ENCODE measurements around the gene AGBL3.

The AGBL3 gene

DNA sequence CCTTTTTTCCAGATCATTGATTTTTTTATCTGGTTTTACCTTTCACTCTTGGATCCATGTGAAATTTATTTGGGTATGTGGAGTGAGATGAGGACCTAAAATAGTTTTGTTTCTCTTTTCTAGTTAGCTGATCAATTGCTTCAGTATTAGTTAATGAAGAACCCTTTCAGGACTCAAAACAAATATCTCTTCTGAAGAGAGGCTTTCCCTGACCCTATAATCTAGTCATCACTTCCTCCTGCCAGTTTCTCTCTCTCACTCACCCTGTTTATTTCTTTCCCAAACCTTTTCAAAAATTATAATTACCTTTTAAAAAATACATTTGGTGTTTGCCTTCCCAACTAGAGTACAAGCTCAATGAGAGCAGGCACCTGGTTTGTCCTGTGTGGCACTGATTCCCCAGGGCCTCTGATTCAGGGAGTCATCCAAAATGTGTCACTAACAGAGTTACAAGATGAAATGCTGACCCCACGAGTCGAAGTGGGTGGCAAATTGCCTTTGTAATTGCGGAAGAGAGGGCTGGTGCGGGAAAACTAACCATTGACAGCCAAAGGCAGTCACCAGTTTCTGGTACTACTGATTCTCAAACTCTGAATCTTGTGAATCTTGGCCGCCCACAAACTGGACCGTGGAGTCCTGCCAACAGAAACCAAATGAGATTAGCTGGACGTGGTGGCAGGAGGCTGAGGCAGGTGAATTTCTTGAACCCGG lies 163.9 kb downstream of the AGBL3 start:
- no peak for DNase-seq (ENCODE audit: low read depth in 1 of 2, low spot score in 1 of 2)
- TF ChIP-seq JUND (IDR thresholded peaks at IDR 0.05; ENCODE audit: low read depth) = no peak
- in situ Hi-C loops (cut with HindIII; ENCODE audit: low pct_unique_long_range_greater_than_20kb, low sequenced_read_pairs) = no loop called here

DNA sequence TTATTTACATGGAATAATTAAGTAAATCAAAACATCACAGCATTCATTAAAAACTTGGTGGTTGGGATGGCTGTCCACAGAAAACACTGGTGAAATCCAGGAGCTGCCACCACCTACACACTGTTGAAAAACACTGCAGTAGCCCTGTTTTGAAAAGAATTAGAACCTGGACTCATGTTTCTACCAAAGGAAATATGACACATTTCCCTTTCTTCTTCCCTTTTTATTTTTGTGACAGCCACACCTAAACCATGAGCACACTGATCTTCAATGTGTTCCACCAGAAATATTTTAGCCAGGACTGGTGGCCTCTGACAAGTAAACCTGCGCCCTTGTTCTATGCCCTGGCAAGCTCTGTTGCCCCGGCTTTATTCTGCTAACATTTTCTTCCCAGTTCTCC lies 164.8 kb downstream of the AGBL3 start:
- in situ Hi-C loops (cut with HindIII; ENCODE audit: low pct_unique_long_range_greater_than_20kb, low sequenced_read_pairs) = no loop called here
- no peak for DNase-seq (ENCODE audit: low read depth in 1 of 2, low spot score in 1 of 2)
- TF ChIP-seq JUND (IDR thresholded peaks at IDR 0.05; ENCODE audit: low read depth) = no peak

DNA sequence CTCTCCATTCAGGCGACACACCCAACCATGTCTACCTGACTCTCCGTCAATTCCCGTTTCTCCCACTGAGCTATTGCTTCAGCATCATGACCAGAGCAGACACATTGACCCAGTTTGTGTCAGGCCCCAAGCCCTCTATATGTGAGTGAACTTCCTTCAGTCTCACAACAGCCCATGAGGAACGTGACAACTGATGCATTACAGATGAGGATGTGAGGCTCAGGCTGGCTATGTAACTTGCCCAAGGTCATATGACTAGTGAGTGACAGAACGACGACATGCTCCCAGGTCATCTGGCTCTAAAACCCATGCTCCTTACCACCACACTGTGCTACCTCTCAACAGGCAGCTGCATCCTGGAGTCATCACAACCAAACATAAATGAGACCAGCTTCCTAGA lies 165.2 kb downstream of the AGBL3 start:
- in situ Hi-C loops (cut with HindIII; ENCODE audit: low pct_unique_long_range_greater_than_20kb, low sequenced_read_pairs) = no loop called here
- no peak for TF ChIP-seq JUND (IDR thresholded peaks at IDR 0.05; ENCODE audit: low read depth)
- no peak for DNase-seq (ENCODE audit: low read depth in 1 of 2, low spot score in 1 of 2)

DNA sequence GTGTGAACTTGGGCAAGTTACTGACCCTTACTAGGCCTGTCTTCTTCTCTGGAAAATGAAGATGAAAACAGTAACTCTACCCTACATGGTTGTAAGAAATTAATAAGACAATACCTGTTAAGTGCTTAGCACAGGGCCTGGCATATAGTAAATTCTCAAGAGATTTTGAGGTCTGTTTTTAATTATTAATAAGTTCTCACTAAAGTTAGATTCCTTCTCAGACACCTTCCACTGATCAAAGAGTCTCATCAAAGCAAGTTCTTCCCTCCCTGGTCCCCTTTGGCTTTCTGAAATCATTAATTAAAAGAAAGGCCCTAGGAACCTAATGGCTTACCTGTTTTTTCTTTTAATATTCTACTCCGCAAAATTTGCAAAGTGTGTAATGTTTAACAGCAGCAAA lies 166.1 kb downstream of the AGBL3 start:
- in situ Hi-C loops (cut with HindIII; ENCODE audit: low pct_unique_long_range_greater_than_20kb, low sequenced_read_pairs) = no loop called here
- DNase-seq (ENCODE audit: low read depth in 1 of 2, low spot score in 1 of 2) = no peak
- no peak for TF ChIP-seq JUND (IDR thresholded peaks at IDR 0.05; ENCODE audit: low read depth)

DNA sequence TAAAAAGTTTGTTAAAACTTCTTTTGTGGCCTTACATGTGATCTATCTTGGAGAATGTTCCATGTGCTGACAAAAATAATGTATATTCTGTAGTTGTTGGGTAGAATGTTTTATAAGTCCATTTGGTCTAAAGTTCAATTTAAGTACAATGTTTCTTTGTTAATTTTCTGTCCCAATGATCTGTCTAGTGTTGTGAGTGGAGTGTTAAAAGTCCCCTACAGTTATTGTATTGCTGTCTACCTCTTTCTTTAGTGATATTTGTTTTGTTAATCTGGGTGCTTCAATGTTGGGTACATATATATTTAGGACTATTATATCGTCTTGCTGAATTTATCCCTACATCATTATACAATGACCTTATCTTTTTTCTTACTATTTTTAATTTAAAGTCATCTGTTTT lies 168.4 kb downstream of the AGBL3 start:
- no peak for DNase-seq (ENCODE audit: low read depth in 1 of 2, low spot score in 1 of 2)
- TF ChIP-seq JUND (IDR thresholded peaks at IDR 0.05; ENCODE audit: low read depth) = no peak
- in situ Hi-C loops (cut with HindIII; ENCODE audit: low pct_unique_long_range_greater_than_20kb, low sequenced_read_pairs) = no loop called here

DNA sequence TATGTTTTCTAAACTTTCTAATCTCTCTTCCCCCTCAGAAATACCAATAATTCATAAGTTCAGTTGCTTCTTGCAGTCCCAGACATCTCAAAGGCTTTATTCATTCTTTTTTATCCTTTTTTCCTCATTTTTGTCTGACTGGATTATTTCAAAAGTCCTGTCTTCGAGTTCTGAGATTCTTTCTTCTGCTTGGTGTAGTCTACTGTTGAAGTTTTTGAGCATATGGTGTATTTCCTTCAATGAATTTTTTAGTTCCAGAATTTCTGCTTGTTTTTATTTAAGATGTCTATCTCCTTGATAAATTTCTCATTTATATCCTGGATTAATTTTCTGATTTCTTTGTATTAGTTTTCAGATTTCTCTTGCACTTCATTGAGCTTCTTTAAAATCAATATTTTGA lies 170.0 kb downstream of the AGBL3 start:
- in situ Hi-C loops (cut with HindIII; ENCODE audit: low pct_unique_long_range_greater_than_20kb, low sequenced_read_pairs) = no loop called here
- no peak for TF ChIP-seq JUND (IDR thresholded peaks at IDR 0.05; ENCODE audit: low read depth)
- no peak for DNase-seq (ENCODE audit: low read depth in 1 of 2, low spot score in 1 of 2)

DNA sequence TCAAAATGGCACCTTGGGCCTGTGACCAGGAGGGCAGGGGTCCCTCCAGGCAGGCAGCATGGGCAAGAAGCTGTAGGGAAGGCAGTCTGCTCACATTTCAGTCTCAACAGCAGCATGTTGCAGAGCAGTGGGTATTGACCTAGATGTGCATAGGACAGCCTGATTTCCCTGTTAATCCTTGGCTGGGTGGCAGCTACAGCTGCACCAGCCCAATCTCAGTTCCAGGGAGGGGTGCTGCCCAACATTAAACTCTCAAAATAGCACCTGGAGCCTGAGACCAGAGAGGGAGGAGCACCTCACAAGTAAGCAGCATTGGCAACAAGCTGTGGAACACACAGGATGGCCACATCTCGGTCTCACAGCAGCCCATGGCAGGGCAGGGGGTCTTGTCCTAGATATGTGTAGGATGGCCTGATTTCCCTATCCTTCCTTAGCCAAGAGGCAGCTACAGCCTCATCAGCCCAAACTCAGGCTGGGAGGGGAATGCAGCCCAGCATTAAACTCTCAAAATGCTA lies 171.9 kb downstream of the AGBL3 start:
- no peak for TF ChIP-seq JUND (IDR thresholded peaks at IDR 0.05; ENCODE audit: low read depth)
- in situ Hi-C loops (cut with HindIII; ENCODE audit: low pct_unique_long_range_greater_than_20kb, low sequenced_read_pairs) = no loop called here
- DNase-seq (ENCODE audit: low read depth in 1 of 2, low spot score in 1 of 2) = no peak

DNA sequence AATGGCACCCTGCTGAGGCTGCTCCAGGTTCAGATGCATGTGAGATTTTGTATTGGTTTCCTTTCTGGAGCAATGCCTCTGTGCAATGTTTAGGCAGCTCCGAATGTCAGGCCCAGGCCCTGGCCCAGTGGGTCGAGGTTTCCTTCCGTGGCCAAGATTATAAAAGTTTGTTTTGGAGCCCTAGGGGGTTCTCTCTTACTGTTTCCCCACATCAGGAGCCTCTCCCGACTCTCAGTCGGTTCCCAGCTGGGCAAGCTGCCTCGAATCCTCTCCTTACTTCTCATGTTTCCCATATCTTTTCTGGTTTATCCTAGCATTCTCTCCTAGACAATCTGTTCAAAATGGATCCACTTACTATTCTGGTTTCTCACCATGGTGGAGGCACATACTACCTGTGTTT lies 172.6 kb downstream of the AGBL3 start:
- in situ Hi-C loops (cut with HindIII; ENCODE audit: low pct_unique_long_range_greater_than_20kb, low sequenced_read_pairs) = no loop called here
- TF ChIP-seq JUND (IDR thresholded peaks at IDR 0.05; ENCODE audit: low read depth) = no peak

DNA sequence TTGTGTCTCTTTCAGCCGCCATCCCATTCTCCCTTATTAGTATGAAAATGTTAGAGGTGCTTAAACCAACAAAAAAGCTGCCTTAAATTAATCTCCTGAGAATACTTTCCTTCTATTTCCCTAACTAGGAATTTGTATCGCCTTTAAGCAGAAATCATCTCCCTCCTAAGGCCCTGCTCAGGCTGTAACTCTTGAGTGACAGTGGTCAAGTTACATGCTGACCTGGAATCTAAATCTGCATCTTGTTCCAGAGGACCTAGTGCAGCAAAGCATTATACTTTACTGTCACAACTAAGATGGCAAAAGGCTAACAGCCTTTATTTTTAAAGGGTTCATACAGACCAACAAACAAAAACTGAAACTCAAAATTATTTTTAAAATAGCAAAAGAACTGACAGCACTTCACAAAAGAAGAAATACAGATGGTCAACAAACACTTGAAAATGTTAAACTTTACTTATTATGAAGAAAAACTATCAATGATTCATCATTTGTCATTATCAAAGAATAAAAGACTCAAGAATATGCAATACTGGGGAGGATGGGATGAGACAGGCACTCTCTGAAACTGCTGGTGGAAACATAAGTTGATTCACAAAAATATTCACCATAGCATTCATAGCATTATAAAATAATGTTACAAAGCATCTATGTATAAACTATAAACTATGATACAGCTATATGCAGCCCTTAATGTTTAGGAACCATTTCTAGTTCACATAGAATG lies 173.2 kb downstream of the AGBL3 start:
- no peak for TF ChIP-seq JUND (IDR thresholded peaks at IDR 0.05; ENCODE audit: low read depth)
- DNase-seq (ENCODE audit: low read depth in 1 of 2, low spot score in 1 of 2) = no peak
- in situ Hi-C loops (cut with HindIII; ENCODE audit: low pct_unique_long_range_greater_than_20kb, low sequenced_read_pairs) = no loop called here

More for the DNA sequence above, 172.6 kb downstream of the AGBL3 start:
- no peak for DNase-seq (ENCODE audit: low read depth in 1 of 2, low spot score in 1 of 2)

DNA sequence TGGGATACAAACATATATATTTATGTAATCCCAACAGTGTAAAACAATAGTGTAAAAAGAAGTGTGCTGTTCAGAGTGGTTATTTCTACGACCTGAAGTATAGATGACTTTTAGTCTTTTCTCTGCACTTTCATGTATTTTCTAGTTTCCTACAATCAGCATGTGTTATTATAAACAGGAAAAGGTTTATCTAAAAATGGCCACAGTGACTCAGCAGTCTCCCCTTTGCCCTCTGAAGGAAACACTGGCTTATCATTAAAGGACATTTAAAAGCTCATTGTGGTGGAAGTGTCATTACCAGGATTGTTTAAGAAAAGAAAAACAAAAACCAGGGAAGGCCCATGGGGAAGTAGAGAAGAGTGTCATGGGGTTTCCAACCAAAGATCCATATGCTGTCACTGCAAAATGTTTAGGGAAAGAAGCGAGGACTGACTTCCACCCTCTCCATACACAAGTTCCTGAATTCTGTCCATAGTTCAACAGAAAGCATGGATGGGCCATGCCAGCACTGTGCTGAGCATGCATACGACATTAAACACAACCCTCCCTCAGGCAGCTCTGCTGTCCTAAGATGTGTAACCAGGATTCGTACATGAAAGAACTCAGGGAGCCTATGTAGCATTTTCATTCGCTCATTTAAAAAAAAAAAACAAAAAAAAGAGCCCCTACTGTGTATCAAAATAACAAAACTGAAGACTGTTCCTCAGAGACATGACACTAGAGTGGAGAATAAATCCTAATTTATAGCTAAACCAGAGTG lies 174.0 kb downstream of the AGBL3 start:
- DNase-seq (ENCODE audit: low read depth in 1 of 2, low spot score in 1 of 2) = no peak
- in situ Hi-C loops (cut with HindIII; ENCODE audit: low pct_unique_long_range_greater_than_20kb, low sequenced_read_pairs) = no loop called here
- TF ChIP-seq JUND (IDR thresholded peaks at IDR 0.05; ENCODE audit: low read depth) = no peak

DNA sequence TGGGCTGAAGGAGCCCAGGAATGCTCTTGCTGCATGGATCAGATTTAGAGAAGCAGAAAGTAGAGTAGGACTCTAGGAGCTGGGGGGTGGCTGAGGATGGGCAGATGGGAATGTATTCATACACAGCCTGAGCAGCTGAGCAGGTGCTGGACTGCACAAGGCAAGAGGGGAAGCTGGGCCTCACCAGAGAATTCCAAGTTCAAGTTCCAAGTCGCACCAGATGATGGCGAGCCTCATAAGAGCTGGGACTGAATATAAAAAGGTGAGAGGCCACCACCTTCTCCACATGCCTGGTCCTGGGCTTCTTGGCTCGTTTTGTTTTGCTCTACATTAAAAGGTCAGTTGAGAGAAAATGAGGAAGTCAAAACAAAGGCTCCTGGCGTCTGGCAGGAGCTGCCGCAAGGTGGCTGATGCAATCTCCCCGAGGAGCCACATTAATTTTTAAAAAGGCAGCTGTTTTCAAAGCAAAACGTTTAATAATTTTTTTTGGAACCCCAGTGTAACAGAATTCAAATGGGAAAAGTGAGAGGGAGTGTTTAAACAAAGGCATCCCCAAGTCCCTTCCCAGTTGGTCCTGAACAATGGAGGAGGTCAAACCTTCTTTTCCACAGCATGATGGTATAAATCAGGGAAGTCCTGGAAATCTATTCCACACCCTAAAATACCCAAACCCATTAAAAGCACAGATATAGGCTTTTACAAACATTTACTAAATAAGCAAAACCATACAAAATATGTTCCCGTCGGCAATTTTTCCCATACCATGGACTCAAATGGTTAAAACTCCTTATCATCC lies 174.7 kb downstream of the AGBL3 start:
- DNase-seq (ENCODE audit: low read depth in 1 of 2, low spot score in 1 of 2) = no peak
- no peak for TF ChIP-seq JUND (IDR thresholded peaks at IDR 0.05; ENCODE audit: low read depth)
- in situ Hi-C loops (cut with HindIII; ENCODE audit: low pct_unique_long_range_greater_than_20kb, low sequenced_read_pairs) = no loop called here

DNA sequence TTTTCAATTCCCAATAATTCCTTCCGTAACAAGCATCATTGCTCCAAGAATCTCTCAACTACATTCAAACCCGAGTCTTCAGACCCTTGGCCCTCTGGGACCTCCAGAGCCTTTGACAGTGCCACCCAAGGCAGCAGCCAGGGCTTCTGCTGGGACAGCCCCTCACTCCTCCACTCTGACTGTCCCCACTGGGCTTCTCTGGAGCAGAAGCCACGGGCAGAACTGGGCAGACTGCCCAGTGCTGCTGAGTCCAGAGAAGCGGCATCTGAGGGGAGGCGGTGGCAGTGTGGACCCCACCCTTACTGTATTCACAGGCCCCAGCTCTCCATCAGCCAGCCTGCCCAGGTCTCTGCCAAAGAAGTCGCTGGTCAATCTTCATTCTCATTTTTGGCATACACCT lies 175.4 kb downstream of the AGBL3 start:
- no peak for DNase-seq (ENCODE audit: low read depth in 1 of 2, low spot score in 1 of 2)
- in situ Hi-C loops (cut with HindIII; ENCODE audit: low pct_unique_long_range_greater_than_20kb, low sequenced_read_pairs) = no loop called here
- TF ChIP-seq JUND (IDR thresholded peaks at IDR 0.05; ENCODE audit: low read depth) = no peak

Measured in T47D (cell line).